Non-pigmented ciliary epithelial cell (primary cell): ENCODE measurements around the gene CEBPB.
"Not testable (repeated sequence)": the region's sequence is repeated elsewhere in the genome, so short reads cannot be mapped to it uniquely, and the experiment has no call there.

Experiments used
- DNase-seq: peaks from one replicate; pipeline ENCODE4 v3.0.0-alpha.2; 2010; ENCODE audit warnings: low read depth

The CEBPB gene

DNA sequence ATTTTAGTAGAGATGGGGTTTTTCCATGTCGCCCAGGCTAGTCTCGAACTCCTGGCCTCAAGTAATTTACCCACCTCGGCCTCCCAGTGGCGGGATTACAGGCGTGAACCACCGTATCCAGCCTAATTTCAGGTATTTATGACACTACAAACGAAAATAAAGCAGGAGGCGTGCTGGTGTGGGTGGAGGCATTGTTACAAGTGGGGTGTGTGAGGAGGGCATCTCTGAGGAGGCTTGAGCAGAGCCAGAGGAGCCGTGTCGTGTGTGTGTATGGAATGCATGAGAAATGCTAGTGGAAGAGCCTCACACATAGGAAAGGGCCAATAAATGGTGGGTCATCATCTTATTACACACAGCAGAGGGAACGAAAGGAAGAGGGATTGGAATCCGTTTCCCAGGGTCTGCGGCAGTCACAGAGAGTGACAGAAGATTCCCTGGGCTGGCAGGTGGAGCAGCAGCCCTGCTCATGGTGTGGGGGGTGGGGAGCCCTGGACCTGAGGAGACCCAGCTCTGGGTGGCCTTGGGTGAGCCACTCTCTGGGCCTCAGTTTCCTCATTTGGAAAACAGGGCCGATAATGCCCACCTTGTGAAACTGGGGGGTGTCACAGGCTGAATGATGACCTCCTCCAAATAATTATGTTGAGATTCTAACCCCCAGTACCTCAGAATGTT is 19.9 kb upstream of the CEBPB start:
- no peak for DNase-seq

GRCh38 chr20:50172347-50173013 is 18.1 kb upstream of the CEBPB start:
- DNase-seq, result no peak

DNA sequence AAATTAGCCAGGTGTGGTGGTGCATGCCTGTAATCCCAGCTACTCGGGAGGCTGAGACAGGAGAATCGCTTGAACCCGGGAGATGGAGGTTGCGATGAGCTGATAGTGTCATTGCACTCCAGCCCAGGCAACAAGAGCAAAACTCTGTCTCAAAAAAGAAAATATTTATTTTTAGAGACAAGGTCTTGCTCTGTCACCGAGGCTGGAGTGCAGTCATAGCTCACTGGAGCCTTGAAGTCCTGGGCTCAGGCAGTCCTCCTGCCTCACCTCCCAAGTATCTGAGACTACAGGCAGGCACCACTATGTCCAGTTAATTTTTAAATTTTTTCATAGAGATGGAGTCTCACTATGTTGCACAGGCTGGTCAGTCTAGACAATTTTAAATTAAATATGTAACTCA is 16.2 kb upstream of the CEBPB start:
- DNase-seq, result no peak

- no peak for DNase-seq
These were observed 14.4 kb upstream of the CEBPB start for GRCh38 chr20:50175938-50176933.

DNA sequence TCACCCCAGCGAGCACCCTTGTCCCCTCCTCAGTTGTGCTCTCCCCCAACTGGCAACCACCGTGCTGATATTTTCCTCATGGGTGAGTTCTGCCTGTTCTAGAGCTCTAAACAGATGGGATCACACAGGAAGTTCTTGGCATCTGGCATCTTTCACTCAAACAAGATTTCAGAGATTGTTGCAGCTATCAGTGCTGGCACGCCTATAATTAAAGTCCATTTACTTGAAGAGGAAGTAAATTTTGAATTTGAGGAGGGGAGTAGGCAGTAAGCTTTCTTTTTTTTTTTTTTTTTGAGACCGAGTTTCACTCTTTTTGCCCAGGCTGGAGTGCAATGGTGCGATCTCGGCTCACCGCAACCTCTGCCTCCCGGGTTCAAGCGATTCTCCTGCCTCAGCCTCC is 12.0 kb upstream of the CEBPB start:
- not testable (repeated sequence) for DNase-seq

GRCh38 chr20:50181344-50181743 is 9.3 kb upstream of the CEBPB start:
- DNase-seq, result no peak

DNA sequence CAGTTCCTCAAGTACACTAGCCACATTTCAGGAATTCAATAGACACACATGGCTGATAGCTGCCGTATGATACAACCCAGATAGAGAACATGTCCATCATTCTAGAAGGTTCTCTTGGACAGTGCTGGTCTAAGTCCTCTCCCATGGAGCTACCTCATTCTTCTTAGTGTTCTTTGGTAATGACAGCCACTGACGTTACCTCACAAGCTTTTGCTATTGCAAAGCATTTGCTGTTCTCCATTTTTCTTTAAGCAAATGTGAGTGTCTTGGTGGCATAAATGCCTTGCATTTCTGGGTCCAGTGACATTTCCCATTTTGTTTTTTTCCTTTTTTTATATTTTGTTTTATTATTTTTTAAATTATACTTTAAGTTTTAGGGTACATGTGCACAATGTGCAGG is 8.3 kb upstream of the CEBPB start:
- no peak for DNase-seq

- no peak for DNase-seq
These were observed 5.2 kb upstream of the CEBPB start for GRCh38 chr20:50185426-50185825.

DNA sequence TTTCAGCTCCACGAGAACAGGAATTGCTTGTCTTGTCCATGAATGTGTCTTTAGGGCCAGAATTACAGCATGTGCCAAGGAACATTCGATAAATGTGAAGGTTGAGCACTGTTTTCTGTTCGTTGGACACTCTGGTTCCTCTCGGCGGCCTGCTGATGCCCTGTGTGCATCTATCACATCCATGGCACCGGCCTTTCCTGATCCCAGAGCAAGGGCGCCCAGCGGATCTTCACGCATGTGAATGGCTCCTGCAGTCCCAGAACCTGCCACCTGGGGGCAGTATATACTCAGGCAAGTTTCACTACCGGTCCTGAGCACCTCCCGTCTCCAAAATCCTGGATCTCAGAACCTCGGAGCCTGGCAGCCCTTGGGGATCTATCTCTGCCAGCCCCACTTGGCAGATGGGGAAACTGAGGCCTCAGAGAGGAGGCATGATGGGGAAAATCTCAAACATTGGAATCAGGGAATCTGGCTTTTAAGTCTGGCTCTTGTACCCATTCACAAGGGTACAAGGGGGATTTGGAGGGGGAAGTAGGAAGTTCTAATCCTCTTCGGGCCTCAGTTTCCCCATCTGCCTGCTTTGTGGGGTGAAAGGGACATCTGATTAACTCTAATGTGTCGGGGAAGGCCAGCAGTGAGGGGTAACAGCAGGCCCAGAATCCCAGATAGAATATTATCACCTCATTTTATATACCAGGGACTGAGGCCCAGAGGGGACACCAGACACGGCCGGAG is 4.3 kb upstream of the CEBPB start:
- DNase-seq, result no peak

DNA sequence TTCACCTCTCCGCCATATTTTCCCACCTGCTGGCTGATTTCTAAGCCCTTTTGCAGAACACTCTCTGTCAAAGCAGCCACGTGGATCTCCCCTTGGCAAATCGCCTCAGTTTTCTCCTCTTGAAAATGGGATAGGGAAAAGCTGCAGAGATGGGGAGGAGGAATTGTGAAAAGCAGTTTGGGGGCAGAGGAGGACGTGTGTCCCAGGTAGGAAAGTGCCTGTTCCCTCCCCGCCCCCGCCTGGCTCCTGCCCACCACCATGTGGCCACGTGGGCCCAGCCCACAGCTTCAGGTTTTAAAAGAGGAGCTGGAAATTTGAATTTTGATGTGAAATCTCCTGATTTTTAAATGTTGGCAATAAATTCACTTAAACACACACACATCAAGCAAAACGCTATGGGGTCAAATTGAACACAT is 3.6 kb upstream of the CEBPB start:
- DNase-seq, result no peak

GRCh38 chr20:50187403-50188051 is 3.1 kb upstream of the CEBPB start:
- no peak for DNase-seq

- DNase-seq, result no peak
These were observed 2.3 kb upstream of the CEBPB start for GRCh38 chr20:50188287-50188688.

- DNase-seq, result no peak
These were observed 1.6 kb upstream of the CEBPB start for GRCh38 chr20:50188879-50189680.

GRCh38 chr20:50189681-50190250 is 864 bp upstream of the CEBPB start:
- DNase-seq, result no peak

DNA sequence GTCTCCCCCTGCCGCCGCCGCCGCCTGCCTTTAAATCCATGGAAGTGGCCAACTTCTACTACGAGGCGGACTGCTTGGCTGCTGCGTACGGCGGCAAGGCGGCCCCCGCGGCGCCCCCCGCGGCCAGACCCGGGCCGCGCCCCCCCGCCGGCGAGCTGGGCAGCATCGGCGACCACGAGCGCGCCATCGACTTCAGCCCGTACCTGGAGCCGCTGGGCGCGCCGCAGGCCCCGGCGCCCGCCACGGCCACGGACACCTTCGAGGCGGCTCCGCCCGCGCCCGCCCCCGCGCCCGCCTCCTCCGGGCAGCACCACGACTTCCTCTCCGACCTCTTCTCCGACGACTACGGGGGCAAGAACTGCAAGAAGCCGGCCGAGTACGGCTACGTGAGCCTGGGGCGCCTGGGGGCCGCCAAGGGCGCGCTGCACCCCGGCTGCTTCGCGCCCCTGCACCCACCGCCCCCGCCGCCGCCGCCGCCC is 474 bp downstream of the CEBPB start:
- DNase-seq, result no peak

- no peak for DNase-seq
These were observed 1.1 kb downstream of the CEBPB start for GRCh38 chr20:50191544-50192363.

DNA sequence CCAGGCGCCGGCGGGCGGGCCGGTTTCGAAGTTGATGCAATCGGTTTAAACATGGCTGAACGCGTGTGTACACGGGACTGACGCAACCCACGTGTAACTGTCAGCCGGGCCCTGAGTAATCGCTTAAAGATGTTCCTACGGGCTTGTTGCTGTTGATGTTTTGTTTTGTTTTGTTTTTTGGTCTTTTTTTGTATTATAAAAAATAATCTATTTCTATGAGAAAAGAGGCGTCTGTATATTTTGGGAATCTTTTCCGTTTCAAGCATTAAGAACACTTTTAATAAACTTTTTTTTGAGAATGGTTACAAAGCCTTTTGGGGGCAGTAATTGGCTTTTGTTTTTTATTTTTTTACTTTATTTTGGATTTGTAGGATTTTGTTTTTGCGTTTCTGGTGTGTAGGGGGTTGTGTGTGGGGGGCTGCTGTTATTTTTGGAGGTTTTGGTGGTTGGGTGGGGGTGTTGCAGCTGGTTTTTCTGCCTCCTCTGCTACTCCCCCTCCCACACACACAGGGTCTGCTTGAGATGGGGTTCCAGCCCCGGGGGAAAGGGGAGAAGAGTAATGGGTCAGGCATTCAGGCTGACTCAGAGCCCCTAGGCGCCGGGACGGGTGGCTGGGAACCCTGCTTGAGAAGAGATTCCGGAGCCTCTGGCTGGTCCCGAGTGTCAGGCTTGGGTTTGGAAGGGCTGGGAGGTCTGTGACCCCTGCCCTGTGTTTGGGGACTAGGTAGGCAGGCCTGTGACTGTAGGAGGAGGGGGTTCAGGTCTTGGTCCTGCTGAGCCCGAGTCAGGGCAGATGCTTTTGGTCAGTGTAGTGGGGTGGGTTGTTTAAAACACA is 2.0 kb downstream of the CEBPB start:
- DNase-seq, result no peak

DNA sequence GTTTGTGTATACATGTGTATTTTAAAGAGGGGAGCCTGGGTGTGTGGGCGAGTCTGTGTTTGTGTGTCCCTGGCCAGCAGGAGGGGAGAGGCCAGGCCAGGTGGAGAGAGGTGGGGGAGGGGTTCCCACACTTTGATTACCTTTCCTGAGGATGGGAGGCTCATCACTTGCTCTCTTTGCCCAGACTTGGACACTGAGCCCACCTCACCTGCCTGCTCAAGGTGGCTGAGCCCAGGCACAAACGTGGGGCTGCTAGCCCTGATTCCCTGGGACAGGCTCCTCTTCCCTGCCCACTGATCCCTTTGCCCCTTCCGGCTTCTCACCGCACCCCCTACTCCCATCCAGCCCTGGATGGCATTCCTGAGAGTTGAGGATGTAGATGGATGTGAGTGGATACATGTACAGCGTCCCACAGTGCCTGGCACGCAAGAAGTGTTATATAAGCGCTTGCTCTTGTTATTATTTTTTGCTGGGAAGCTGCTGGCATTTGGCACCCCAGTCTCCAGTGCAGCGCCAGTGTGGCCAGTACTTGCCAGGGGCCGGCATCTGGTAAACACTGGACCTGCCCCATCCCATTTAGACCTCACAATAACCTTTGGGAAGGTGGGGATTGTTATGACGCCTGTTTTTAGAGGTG is 2.7 kb downstream of the CEBPB start:
- DNase-seq, result no peak
